Colon (tissue), 2 donors: Measurements from ENCODE around the gene ASB2.

Source experiments
- FAIRE-seq: peaks from 2 replicates; lab custom pipeline; 2012; peaks lifted over from hg19 to GRCh38; lab: Jason Lieb, UNC
- donor health status: control.
- donor health status: control.

ASB2 gene

GRCh38 chr14:93928184-93929047 lies 48.0 kb downstream of the ASB2 start:
- no peak for FAIRE-seq

- FAIRE-seq = no peak
Observed at GRCh38 chr14:93927800-93928145, 48.6 kb downstream of the ASB2 start.

- FAIRE-seq = no peak
Observed at GRCh38 chr14:93926873-93927799, 49.2 kb downstream of the ASB2 start, which contains the start of gene FAM181A. TSS of gene FAM181A (plus strand) at chr14:93927344. CDS start at chr14:93928286, 942 bp downstream.

- no peak for FAIRE-seq
Observed at GRCh38 chr14:93926245-93926872, 50.0 kb downstream of the ASB2 start.

GRCh38 chr14:93925374-93925895 lies 50.9 kb downstream of the ASB2 start:
- no peak for FAIRE-seq

GRCh38 chr14:93924592-93925355 lies 51.6 kb downstream of the ASB2 start:
- FAIRE-seq = no peak

GRCh38 chr14:93923626-93924025 lies 52.7 kb downstream of the ASB2 start:
- no peak for FAIRE-seq

GRCh38 chr14:93921001-93921806 lies 55.2 kb downstream of the ASB2 start:
- no peak for FAIRE-seq

- FAIRE-seq = no peak
Observed at GRCh38 chr14:93917141-93917540, 59.2 kb downstream of the ASB2 start.

GRCh38 chr14:93916498-93916897 lies 59.9 kb downstream of the ASB2 start:
- FAIRE-seq = no peak

- FAIRE-seq = no peak
Observed at GRCh38 chr14:93915800-93916199, 60.6 kb downstream of the ASB2 start.

GRCh38 chr14:93915070-93915705 lies 61.2 kb downstream of the ASB2 start:
- FAIRE-seq = no peak

GRCh38 chr14:93914278-93914677 lies 62.1 kb downstream of the ASB2 start:
- no peak for FAIRE-seq

GRCh38 chr14:93912782-93913181 lies 63.6 kb downstream of the ASB2 start:
- no peak for FAIRE-seq

GRCh38 chr14:93911975-93912615 lies 64.3 kb downstream of the ASB2 start:
- FAIRE-seq = no peak

- FAIRE-seq = no peak
Observed at GRCh38 chr14:93909429-93910128, 66.8 kb downstream of the ASB2 start.

- no peak for FAIRE-seq
Observed at GRCh38 chr14:93906341-93907329, 69.7 kb downstream of the ASB2 start.

GRCh38 chr14:93905623-93906022 lies 70.7 kb downstream of the ASB2 start:
- no peak for FAIRE-seq
